ENCODE measurements around the gene DNAH12. TPM values are rescaled to one million over a fixed set of nuclear protein-coding genes. Genes with fewer than 3 reads are reported as not detected.

Gene DNAH12
- total RNA-seq, 5 donors from 2014 or later (not counting 1 experiment from before 2014, with no cell fraction given): 0.12 to 0.39 (median 0.25) TPM

- WGBS (ENCODE audit: insufficient coverage): no CpG with 5 or more reads among the region's 1 CpG
- no peaks in the 10 kb centered on the region for H3K9me3 Mint-ChIP-seq
- ChIA-PET POLR2A (no interaction called here), CTCF (no interaction called here)
- peaks cover 27 to 28% of the 10 kb centered on the region in 2 donors for H3K27me3 Mint-ChIP-seq
- H3K27ac Mint-ChIP-seq: no peak overlapping the region
- H3K36me3 ChIP-seq (ENCODE audit: control insufficient read depth in 2 of 2, extremely low read depth in 1 of 2, insufficient read depth in 1 of 2, low read length in 1 of 2): no peaks in the 10 kb centered on the region
- no peak for ATAC-seq (replicated peaks in 1 of 4)
- no peaks in the 10 kb centered on the region for H3K36me3 Mint-ChIP-seq
- H3K4me3 Mint-ChIP-seq: no peak overlapping the region
- no peak for DNase-seq
- no peaks in the 10 kb centered on the region for H3K4me1 ChIP-seq (ENCODE audit: control insufficient read depth in 1 of 2, extremely low read depth in 1 of 2, insufficient read depth in 2 of 2, low read length in 2 of 2)
- H3K27me3 ChIP-seq (replicated peaks in 1 of 2; ENCODE audit: control insufficient read depth in 2 of 2, extremely low read depth in 1 of 2, insufficient read depth in 2 of 2, low read length in 1 of 2): peaks cover 0 to 2% of the 10 kb centered on the region in 2 experiments
- H3K4me1 Mint-ChIP-seq: no peaks in the 10 kb centered on the region
- H3K4me3 ChIP-seq (ENCODE audit: control insufficient read depth in 1 of 2, extremely low read depth in 1 of 2, low read length in 1 of 2): no peak overlapping the region
- no peak overlapping the region for H3K27ac ChIP-seq (ENCODE audit: low read length)
- H3K9me3 ChIP-seq: no peaks in the 10 kb centered on the region
Measured at GRCh38 chr3:57298041-57298440, 246.1 kb downstream of the DNAH12 start.

- WGBS (ENCODE audit: insufficient coverage): no CpG with 5 or more reads among the region's 4 CpGs
- Histone ChIP-seq H3K27me3 (replicated peaks in 1 of 2; ENCODE audit: control insufficient read depth in 2 of 2, extremely low read depth in 1 of 2, insufficient read depth in 2 of 2, low read length in 1 of 2) (no peaks in the 10 kb centered on the region), H3K36me3 (ENCODE audit: control insufficient read depth in 2 of 2, extremely low read depth in 1 of 2, insufficient read depth in 1 of 2, low read length in 1 of 2) (no peaks in the 10 kb centered on the region), H3K4me1 (ENCODE audit: control insufficient read depth in 1 of 2, extremely low read depth in 1 of 2, insufficient read depth in 2 of 2, low read length in 2 of 2) (no peaks in the 10 kb centered on the region), H3K27ac (ENCODE audit: low read length) (no peak overlapping the region), H3K9me3 (no peaks in the 10 kb centered on the region), H3K4me3 (ENCODE audit: control insufficient read depth in 1 of 2, extremely low read depth in 1 of 2, low read length in 1 of 2) (no peak overlapping the region)
- no peaks in the 10 kb centered on the region for H3K36me3 Mint-ChIP-seq
- no peak overlapping the region for H3K4me3 Mint-ChIP-seq
- ChIA-PET POLR2A (interaction anchor here (0.6 kb wide), 3 partner anchors 60 to 471 kb away, joined by 3 to 6 read pairs (median 4); no protein-coding TSS in a partner anchor), CTCF (no interaction called here)
- no peak overlapping the region for H3K27ac Mint-ChIP-seq
- no peak for DNase-seq
- no peaks in the 10 kb centered on the region for H3K9me3 Mint-ChIP-seq
- H3K4me1 Mint-ChIP-seq: no peaks in the 10 kb centered on the region
- ATAC-seq (replicated peaks in 1 of 4): no peak
- H3K27me3 Mint-ChIP-seq: peaks cover 25 to 29% of the 10 kb centered on the region in 2 donors
Measured at GRCh38 chr3:57292897-57293526, 251.1 kb downstream of the DNAH12 start.

DNA sequence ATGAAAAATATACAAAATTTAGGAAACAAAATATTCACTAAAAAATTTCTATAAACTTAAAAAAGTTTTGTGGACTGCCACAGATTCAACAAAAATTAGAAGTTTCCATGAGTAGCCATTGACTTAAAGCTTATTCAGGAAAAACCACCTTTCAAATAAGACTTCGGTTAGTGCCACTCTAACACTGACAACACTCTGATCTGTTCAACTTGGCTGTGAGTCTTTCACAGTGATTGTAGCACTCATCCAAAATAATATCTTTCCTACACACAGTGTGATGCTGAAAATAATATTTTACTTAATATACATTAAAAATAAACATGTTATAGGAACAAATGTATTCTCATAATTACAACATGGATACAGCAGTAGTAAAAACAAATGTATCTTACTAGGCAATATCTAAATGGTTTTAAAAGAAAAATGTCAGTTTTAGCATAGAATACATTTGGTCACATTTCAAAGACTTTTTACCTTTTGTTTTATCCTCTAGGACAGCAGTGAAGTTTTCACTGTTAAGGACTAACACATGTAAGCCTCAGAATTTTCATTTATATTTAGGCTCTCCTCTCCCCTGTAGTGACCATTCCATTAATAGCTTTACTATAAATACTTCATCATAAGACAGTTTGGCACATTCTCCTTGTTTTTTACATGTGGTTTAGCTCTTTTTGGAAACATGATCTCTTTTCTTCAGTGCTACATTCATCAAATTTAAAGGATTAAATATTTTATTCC, 251.8 kb downstream of the DNAH12 start, which contains the start of gene ASB14:
TSS of gene ASB14 (minus strand) at position 527 of the 738 bp plus-strand sequence. CDS start 652 bp downstream, outside the sequence.
- Mint-ChIP-seq H3K4me3 (no peak within 1 kb of the TSS), H3K9me3 (no peaks in the 10 kb centered on the region), H3K27me3 (peaks cover 25% of the 10 kb centered on the region in 2 donors), H3K27ac (no peak within 1 kb of the TSS), H3K4me1 (no peaks in the 10 kb centered on the region), H3K36me3 (no peaks in the 10 kb centered on the region)
- ChIA-PET CTCF (no interaction called here), POLR2A (no interaction called here)
- WGBS (ENCODE audit: insufficient coverage): no CpG with 5 or more reads among the region's 1 CpG
- DNase-seq (no peak), ATAC-seq (replicated peaks in 1 of 4) (no peak)
- no peaks in the 10 kb centered on the region for H3K4me1 ChIP-seq (ENCODE audit: control insufficient read depth in 1 of 2, extremely low read depth in 1 of 2, insufficient read depth in 2 of 2, low read length in 2 of 2)
- no peaks in the 10 kb centered on the region for H3K9me3 ChIP-seq
- H3K4me3 ChIP-seq (ENCODE audit: control insufficient read depth in 1 of 2, extremely low read depth in 1 of 2, low read length in 1 of 2): no peak within 1 kb of the TSS
- H3K27me3 ChIP-seq (replicated peaks in 1 of 2; ENCODE audit: control insufficient read depth in 2 of 2, extremely low read depth in 1 of 2, insufficient read depth in 2 of 2, low read length in 1 of 2): no peaks in the 10 kb centered on the region
- H3K36me3 ChIP-seq (ENCODE audit: control insufficient read depth in 2 of 2, extremely low read depth in 1 of 2, insufficient read depth in 1 of 2, low read length in 1 of 2): no peaks in the 10 kb centered on the region
- no peak within 1 kb of the TSS for H3K27ac ChIP-seq (ENCODE audit: low read length)

GRCh38 chr3:57288403-57288802, 255.7 kb downstream of the DNAH12 start:
- no peaks in the 10 kb centered on the region for H3K4me1 Mint-ChIP-seq
- no peaks in the 10 kb centered on the region for H3K27me3 ChIP-seq (replicated peaks in 1 of 2; ENCODE audit: control insufficient read depth in 2 of 2, extremely low read depth in 1 of 2, insufficient read depth in 2 of 2, low read length in 1 of 2)
- no peaks in the 10 kb centered on the region for H3K36me3 ChIP-seq (ENCODE audit: control insufficient read depth in 2 of 2, extremely low read depth in 1 of 2, insufficient read depth in 1 of 2, low read length in 1 of 2)
- 91% methylated on average over 4 of the region's 9 CpGs for WGBS (ENCODE audit: insufficient coverage)
- peaks cover 16 to 20% of the 10 kb centered on the region in 2 donors for H3K27me3 Mint-ChIP-seq
- CTCF ChIA-PET: no interaction called here
- POLR2A ChIA-PET: no interaction called here
- ATAC-seq (replicated peaks in 1 of 4) (no peak), DNase-seq (no peak)
- H3K27ac ChIP-seq (ENCODE audit: low read length): no peak overlapping the region
- peaks cover 0 to 6% (median 0%) of the 10 kb centered on the region in 3 donors for H3K9me3 Mint-ChIP-seq
- H3K4me1 ChIP-seq (ENCODE audit: control insufficient read depth in 1 of 2, extremely low read depth in 1 of 2, insufficient read depth in 2 of 2, low read length in 2 of 2): no peaks in the 10 kb centered on the region
- no peak overlapping the region for H3K4me3 ChIP-seq (ENCODE audit: control insufficient read depth in 1 of 2, extremely low read depth in 1 of 2, low read length in 1 of 2)
- no peak overlapping the region for H3K27ac Mint-ChIP-seq
- H3K36me3 Mint-ChIP-seq: no peaks in the 10 kb centered on the region
- H3K4me3 Mint-ChIP-seq: no peak overlapping the region
- H3K9me3 ChIP-seq: no peaks in the 10 kb centered on the region

DNA sequence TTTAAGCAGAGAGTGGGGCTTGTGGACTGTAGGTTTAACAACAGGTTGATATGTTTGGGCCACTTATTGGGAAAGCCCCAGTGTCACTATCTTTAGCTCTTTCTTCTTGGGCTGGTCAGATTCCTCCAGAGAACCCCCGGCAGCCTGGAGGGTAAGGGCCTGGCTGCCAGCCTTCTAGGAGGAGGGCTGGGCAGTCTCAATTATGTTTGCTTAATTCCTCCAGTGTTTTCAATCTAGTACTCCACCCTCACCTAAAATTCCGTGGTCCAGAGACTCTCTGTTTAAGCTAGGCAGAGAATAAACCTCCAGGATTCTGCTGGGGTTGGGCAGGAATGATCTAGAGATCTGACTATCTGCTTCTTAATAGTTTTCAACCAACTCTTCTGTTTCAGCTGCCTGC, 256.9 kb downstream of the DNAH12 start:
- ATAC-seq (replicated peaks in 1 of 4): no peak
- ChIA-PET POLR2A (no interaction called here), CTCF (no interaction called here)
- peaks cover 0 to 6% (median 0%) of the 10 kb centered on the region in 3 donors for H3K9me3 Mint-ChIP-seq
- no peak for DNase-seq
- Histone ChIP-seq H3K36me3 (ENCODE audit: control insufficient read depth in 2 of 2, extremely low read depth in 1 of 2, insufficient read depth in 1 of 2, low read length in 1 of 2) (no peaks in the 10 kb centered on the region), H3K27ac (ENCODE audit: low read length) (no peak overlapping the region), H3K27me3 (replicated peaks in 1 of 2; ENCODE audit: control insufficient read depth in 2 of 2, extremely low read depth in 1 of 2, insufficient read depth in 2 of 2, low read length in 1 of 2) (no peaks in the 10 kb centered on the region), H3K4me1 (ENCODE audit: control insufficient read depth in 1 of 2, extremely low read depth in 1 of 2, insufficient read depth in 2 of 2, low read length in 2 of 2) (no peaks in the 10 kb centered on the region), H3K9me3 (no peaks in the 10 kb centered on the region), H3K4me3 (ENCODE audit: control insufficient read depth in 1 of 2, extremely low read depth in 1 of 2, low read length in 1 of 2) (no peak overlapping the region)
- H3K36me3 Mint-ChIP-seq: no peaks in the 10 kb centered on the region
- H3K4me3 Mint-ChIP-seq: no peak overlapping the region
- WGBS (ENCODE audit: insufficient coverage): no CpG with 5 or more reads among the region's 2 CpGs
- peaks cover 16% of the 10 kb centered on the region in 2 donors for H3K27me3 Mint-ChIP-seq
- H3K4me1 Mint-ChIP-seq: no peaks in the 10 kb centered on the region
- no peak overlapping the region for H3K27ac Mint-ChIP-seq

GRCh38 chr3:57283334-57283733, 260.8 kb downstream of the DNAH12 start:
- H3K4me1 Mint-ChIP-seq: no peaks in the 10 kb centered on the region
- Histone ChIP-seq H3K27ac (ENCODE audit: low read length) (no peak overlapping the region), H3K4me1 (ENCODE audit: control insufficient read depth in 1 of 2, extremely low read depth in 1 of 2, insufficient read depth in 2 of 2, low read length in 2 of 2) (no peaks in the 10 kb centered on the region), H3K27me3 (replicated peaks in 1 of 2; ENCODE audit: control insufficient read depth in 2 of 2, extremely low read depth in 1 of 2, insufficient read depth in 2 of 2, low read length in 1 of 2) (no peaks in the 10 kb centered on the region), H3K4me3 (ENCODE audit: control insufficient read depth in 1 of 2, extremely low read depth in 1 of 2, low read length in 1 of 2) (no peak overlapping the region), H3K9me3 (no peaks in the 10 kb centered on the region), H3K36me3 (ENCODE audit: control insufficient read depth in 2 of 2, extremely low read depth in 1 of 2, insufficient read depth in 1 of 2, low read length in 1 of 2) (no peaks in the 10 kb centered on the region)
- DNase-seq (no peak), ATAC-seq (replicated peaks in 1 of 4) (no peak)
- peaks cover 3 to 5% of the 10 kb centered on the region in 2 donors for H3K27me3 Mint-ChIP-seq
- H3K36me3 Mint-ChIP-seq: no peaks in the 10 kb centered on the region
- ChIA-PET POLR2A (no interaction called here), CTCF (no interaction called here)
- H3K27ac Mint-ChIP-seq: no peak overlapping the region
- H3K9me3 Mint-ChIP-seq: peaks cover 0 to 6% (median 2%) of the 10 kb centered on the region in 3 donors
- no peak overlapping the region for H3K4me3 Mint-ChIP-seq
- WGBS (ENCODE audit: insufficient coverage): 92% methylated on average over 2 of the region's 6 CpGs
